Ecto neural progenitor cell (in vitro differentiated cells): ENCODE measurements around the gene UAP1L1.

Experiments used
- DNase-seq: peaks from one replicate; pipeline ENCODE4 v3.0.0-alpha.2; 2018; ENCODE audit warnings: low spot score

Gene UAP1L1

DNA sequence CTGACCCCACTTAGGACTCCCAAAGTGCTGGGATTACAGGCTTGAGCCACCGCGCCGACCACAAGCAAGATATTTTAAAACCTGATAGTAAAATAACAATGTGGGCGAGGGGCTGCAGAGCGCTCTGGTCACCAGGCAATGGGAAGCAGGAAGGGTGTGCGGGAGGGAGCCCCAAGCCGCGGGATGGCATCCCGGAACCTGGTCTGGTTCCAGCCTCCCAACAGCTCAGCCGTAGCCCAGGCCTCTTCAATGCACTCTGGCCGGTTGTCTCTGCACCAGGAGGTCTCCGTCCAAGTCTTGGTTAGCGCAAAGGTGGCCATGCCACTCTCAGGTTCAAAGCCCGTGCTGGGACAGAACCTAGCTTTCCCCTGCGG, 694 bp upstream of the UAP1L1 start:
- no peak for DNase-seq

- peak; percentile 57 for DNase-seq
Observed at GRCh38 chr9:137077758-137078693, 709 bp downstream of the UAP1L1 start.

DNA sequence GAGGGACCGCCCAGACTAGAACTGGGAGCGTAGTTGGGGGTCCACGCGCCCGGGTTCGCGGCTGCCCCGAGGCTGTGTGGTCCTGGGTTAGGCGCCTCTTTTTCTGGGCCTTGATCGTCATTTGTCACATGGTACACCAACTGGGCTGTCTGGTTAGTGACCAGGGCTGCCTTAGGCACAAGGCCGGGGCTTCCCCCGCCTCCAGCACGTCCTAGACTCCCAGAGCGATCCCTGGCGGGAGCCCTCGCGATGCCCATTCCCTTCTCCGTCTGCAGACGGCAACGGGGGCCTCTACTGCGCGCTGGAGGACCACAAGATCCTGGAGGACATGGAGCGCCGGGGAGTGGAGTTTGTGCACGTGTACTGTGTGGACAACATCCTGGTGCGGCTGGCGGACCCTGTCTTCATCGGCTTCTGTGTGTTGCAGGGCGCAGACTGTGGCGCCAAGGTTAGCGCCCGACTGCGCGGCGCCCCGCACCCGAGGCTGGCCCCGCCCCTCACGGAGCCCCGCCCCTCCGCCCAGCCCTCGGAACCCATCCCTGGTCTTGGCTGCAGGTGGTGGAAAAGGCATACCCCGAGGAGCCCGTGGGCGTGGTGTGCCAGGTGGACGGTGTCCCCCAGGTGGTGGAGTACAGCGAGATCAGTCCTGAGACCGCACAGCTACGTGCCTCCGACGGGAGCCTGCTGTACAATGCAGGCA, 1.5 kb downstream of the UAP1L1 start:
- DNase-seq, result peak; percentile 69

DNA sequence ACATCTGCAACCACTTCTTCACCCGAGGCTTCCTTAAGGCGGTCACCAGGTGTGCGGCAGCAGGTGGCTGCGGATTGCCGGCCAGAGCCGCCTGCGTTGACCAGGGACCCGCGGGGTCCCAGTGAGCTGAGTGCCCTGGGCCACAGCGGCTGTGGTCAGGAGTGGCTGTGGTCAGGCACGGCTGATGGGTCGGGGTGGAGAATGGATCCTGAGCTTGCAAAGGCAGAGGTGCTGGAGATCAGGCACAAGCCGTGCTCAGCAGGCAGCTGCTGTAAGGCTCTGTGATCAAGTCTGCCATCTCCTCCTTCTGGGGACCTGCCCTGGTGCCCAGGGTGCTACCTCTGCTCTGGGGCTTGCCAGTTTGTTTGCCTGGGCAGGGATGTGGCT, 2.1 kb downstream of the UAP1L1 start:
- no peak for DNase-seq

DNA sequence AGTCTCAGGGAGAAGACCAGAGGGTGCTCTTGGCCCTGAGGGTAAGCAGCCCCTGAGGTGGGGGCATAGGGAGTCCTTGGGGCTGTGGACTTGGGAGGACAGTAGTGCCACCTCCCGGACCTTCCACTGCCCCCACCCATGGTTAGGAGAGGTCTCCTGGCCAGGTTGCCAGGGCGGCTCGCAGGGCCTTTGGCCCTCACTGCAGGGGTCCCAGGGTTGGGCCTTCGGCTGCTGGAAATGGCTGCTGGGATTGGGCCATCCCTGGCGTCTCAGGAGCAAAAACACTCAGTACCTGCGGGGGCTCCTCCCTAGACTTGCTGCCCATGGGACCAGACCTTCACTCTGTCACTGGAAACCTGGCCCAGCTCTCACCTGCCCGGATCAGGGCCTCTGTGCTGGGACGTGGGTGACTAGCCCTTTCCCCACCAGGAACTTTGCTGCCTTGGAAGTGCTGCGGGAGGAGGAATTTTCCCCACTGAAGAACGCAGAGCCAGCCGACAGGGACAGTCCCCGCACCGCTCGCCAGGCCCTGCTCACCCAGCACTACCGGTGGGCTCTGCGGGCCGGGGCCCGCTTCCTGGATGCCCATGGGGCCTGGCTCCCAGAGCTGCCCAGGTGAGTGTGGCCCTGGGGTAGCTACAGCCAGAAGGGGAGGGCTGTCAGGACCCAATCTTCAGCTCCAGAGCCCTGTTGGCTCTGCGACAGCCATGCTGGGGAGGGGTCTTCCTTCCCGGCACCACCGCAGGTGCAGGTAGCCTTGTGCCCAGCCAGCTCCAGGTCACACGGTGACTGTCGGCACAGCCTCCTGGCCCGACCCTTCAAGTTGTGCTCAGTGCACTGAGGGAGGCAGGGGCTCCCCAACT, 3.2 kb downstream of the UAP1L1 start:
- DNase-seq, result no peak

DNA sequence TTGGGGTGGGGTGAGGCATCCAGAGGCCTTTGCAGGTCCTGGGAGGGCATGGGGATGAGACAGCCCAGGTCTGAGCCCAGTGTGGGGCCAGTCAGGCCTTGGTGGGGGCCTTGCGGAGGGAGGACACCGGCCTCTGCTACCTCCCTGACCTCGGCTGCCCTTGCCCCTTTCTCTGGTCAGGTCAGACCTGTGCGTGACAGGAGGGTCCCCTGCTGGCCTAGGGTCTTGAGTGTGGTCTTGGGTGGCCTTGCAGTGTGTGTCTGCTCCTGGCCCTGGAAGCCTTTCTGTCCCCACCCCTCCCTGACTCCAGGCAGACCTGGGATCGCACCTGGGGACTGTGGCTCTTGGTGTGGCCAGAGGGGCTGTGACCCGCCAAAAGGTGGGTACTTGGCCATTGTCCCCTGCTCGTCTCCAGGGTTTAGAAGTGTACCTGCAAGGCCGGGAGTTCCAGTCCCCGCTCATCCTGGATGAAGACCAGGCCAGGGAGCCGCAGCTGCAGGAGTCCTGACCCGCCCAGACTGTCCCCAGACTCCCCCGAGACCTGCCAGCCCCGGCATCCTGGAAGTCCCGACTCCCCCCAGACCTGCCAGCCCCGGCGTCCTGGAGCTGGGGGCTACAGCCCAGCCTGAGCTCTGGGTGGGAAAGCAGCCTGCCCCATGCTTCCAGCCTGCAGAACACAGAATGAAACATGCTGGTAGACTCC, 5.1 kb downstream of the UAP1L1 start:
- DNase-seq, result no peak

DNA sequence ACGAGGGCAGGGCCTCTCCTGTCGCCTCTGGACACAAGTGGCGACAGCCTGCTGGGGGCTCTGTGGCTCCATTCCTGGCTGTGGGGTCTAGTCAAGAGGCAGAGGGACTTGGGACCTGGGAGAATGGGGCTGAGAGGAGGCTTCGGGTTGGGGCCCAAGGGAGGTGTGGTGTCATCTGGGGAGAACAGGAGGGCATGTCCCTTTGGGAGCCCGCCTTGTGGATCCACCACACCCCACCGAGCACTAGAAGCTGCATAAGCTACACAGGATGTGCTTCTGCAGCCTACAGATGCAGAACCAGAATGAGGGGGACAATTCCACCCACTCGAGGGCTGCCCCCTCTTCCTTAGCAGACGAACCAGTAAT, 5.6 kb downstream of the UAP1L1 start:
- no peak for DNase-seq

DNA sequence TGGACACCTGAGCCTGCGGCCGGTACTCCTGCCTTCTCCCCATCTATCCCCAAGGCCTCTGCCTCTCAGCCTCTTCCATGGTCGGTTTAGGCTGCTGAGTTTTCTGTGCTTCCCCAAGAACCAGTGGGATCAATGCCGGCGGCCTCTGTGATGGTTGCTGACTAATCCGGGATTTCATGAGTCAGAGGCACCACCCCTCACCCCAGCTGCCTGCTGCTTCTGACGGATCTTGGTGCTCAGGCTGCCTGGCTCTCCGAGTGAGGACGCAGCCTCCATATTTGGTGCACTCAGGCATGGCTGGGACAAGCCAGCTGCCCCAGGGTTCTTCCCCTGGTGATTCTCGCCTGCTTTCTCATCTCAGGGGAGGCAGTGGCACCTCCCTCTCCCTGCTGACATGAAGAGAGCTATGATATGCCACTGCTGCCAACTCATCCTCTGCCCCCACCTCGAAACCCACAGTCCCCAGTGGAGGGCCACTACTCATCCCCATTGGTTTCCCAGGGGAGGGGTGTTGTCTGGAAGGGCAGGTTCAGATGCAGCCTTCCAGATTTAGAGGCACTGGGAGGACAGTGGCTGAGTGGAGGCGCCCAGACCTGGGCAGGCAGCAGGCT, 6.2 kb downstream of the UAP1L1 start:
- DNase-seq, result peak; percentile 78

GRCh38 chr9:137084526-137084925, 7.2 kb downstream of the UAP1L1 start:
- no peak for DNase-seq

- no peak for DNase-seq
Observed at GRCh38 chr9:137085920-137086530, 8.7 kb downstream of the UAP1L1 start.

- DNase-seq, result peak; percentile 98
Observed at GRCh38 chr9:137086531-137087408, 9.5 kb downstream of the UAP1L1 start, which contains the start of gene MAN1B1. Gene MAN1B1, plus strand, starts transcription at chr9:137086985. Its CDS starts 15 bp downstream, at chr9:137087000.

- no peak for DNase-seq
Observed at GRCh38 chr9:137087409-137087925, 10.2 kb downstream of the UAP1L1 start.

DNA sequence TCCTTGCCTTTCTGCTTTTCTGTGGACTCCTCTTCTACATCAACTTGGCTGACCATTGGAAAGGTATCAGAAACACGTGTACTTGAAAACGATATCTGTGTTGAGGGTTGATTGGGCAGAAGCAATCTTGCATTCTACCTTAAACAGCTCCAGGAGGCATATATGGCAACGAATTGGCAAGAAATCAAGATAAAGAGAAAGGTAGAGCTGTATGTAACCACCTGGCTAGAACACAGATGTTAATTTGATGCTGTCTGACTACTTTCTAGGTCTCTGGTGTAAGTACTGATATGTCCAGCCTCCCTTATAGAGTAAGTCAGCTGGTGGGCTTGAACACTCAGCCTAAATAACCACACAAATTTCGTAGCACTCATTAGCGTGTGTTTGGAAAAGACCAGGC, 10.8 kb downstream of the UAP1L1 start:
- DNase-seq, result no peak

DNA sequence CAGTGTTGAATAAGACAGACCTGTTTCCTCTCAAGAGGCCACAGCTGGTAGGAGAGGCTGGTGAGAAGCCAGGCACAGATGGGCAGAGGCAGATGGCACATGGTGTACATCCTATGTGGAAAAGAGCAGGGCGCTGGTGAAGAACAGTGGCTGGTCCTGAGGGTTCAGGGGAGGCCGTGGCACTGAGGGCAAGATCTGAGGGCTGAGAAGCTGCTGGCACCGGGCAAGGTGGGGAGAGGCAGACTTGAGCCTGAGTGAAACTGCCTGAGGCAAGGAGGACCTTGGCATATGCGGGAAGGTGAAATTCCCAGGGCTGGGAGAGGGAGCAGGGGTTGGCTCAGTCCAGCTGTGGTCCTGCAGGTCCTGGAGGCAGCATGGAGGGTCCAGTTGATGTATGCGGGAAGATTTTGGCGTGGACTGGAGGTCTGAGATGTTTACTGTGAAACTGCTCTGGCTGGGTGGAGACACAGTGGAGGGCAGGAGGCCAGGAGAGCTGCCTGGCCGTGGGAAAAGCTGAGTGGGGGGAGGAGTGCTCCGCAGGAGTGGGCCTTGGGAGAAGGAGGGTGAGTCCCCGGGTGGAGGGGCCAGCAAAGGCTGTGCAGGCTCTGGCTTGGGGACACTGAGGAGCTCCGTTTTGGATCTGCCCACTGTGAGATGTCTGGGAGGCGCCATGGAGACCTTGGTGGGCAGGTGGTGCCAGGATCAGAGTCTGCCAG, 12.1 kb downstream of the UAP1L1 start:
- no peak for DNase-seq

DNA sequence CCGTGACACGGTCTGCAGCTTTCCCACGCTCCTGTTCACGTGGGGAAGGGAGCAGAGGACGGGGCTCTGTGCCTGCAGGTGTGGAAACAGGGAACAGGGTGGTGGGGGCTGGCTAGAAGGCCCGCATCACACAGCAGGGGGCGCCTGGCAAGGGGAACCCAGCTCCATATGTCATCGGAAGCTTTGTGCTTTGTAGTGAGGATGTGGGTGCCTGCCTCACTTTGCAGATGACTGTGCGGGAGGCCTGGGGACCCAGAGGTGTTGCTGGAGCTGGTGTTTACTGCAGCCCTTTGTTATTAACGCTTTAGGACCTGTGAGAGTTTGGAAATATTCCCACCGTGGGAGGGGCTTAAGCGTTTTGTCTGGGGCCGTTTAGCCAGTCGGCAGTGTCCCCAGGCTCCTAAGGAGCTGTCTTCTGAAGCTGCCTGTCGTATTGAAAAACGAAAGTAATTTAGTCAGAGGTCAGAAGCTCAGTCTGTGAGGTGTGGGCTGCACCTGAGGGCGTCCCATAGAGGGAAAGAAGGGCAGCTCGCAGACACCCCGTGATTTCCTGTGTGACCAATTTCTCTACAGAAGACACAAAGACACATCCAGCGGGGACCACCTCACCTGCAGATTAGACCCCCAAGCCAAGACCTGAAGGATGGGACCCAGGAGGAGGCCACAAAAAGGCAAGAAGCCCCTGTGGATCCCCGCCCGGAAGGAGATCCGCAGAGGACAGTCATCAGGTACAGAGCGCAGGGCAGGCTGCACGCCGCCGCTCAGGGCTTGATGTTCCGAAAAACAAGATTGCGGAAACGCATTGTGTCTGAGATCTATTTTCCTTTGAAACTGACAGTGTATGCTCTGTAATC, 18.6 kb downstream of the UAP1L1 start:
- DNase-seq, result no peak

DNA sequence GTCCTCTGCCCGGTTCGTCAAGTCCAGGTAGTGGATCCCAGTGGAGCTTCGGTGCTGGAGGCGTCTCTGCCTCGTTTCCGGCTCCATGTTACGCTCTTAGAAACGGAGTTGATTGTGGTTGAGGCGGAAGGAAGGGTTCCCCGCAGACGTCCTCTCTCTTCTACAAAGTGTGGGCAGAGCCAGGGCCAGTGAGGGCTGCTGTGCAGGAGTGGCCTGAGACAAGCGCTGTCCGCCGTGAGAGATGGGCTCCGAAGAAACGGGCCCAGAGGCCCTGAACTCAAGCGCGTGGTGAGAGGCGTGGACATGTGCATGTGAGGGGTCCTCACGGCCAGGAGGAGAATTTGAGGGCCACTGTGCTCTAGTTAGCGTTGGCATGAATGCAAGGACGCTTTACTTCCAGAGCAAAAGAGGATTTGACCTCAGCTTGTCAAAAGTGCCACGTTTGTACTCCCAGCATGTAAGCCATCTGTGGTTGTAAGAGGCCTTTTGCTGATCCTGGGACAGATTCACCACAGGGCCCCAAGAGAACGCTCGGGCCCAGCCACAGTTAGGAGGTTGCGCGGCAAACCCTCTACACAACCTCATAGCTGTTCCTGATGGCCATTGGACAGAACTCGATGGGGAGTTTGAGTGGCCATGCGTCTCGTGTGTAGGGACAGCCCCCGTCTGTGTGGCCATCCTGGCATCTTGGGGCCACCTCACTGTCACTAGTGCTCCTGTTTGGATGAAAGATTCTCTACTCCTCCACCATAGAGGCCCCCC, 19.6 kb downstream of the UAP1L1 start:
- DNase-seq, result no peak

DNA sequence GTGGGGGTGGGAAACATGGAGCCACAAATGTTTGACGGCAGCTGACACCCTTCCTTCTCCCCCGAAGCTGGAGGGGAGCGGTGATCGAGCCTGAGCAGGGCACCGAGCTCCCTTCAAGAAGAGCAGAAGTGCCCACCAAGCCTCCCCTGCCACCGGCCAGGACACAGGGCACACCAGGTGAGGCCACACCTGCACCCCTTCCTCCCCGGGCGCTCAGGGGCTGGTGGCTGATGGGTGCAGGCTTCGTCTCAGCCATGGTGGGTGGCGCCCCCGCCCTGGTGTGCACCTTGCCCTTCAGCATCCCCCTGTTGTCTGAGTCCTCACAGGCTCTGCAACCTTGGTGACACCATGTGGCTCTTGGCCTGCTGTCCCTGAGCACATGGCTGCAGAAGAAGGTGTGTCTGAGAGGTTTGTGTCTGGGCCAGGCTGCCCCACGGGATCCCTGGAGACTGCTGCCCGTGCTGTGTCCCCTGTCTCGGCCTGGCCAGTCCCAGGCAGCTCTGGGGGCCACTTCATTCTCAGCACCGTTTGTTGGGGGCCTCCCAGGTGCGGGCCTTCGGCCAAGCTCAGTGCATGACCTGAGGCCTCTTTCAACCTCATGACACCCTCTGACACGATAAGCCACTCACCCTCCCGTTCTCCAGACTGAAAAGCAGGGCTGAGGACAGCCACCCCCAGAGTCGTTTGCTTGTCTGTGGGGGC, 20.6 kb downstream of the UAP1L1 start:
- DNase-seq, result no peak
